AG09309 (cell line): ENCODE results near the gene SERPINA12.

Experiments used
- DNase-seq: peaks from one replicate; pipeline ENCODE4 v3.0.0-alpha.2; 2010; ENCODE audit warnings: low read depth
- H3K4me3 ChIP-seq: 2 replicates; pipeline ENCODE4 v1.5.1; 2011; ENCODE audit warnings: mild to moderate bottlenecking, low read depth, low read length, moderate library complexity; ENCODE audit not compliant: control insufficient read depth
- TF ChIP-seq, protein P1 (sequence below): IDR thresholded peaks from 2 replicates; pipeline ENCODE4 v1.5.1; 2011; ENCODE audit warnings: mild to moderate bottlenecking, low read depth, low read length, inconsistent platforms; ENCODE audit not compliant: insufficient read depth, control insufficient read depth; ENCODE audit errors: missing control alignments

The SERPINA12 gene

DNA sequence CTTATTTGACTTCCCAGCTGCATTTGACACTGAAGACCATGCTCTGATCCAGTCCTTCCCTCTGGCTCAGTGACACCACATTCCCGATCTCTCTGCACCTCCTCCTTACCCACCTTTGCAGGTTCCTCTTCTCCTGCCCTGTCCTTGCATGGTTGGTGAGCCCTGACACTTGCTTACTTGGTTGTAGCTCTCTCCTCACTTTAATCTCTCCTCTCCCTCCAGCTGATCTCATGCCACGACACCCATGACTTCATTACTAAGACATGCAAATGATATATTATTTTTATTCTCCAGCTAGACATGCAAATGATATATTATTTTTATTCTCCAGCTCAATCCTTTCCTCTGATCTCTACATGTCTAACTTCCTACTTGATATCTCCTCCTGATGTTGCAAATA, 33.2 kb downstream of the SERPINA12 start, which contains the start of gene SERPINA9:
SERPINA9 (minus strand) TSS at position 175 of the 400 bp plus-strand sequence. CDS start 6,357 bp downstream, outside the sequence.
- DNase-seq: no peak
- TF ChIP-seq, protein P1, sequence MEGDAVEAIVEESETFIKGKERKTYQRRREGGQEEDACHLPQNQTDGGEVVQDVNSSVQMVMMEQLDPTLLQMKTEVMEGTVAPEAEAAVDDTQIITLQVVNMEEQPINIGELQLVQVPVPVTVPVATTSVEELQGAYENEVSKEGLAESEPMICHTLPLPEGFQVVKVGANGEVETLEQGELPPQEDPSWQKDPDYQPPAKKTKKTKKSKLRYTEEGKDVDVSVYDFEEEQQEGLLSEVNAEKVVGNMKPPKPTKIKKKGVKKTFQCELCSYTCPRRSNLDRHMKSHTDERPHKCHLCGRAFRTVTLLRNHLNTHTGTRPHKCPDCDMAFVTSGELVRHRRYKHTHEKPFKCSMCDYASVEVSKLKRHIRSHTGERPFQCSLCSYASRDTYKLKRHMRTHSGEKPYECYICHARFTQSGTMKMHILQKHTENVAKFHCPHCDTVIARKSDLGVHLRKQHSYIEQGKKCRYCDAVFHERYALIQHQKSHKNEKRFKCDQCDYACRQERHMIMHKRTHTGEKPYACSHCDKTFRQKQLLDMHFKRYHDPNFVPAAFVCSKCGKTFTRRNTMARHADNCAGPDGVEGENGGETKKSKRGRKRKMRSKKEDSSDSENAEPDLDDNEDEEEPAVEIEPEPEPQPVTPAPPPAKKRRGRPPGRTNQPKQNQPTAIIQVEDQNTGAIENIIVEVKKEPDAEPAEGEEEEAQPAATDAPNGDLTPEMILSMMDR: no peak
- no peak within 1 kb of the TSS for H3K4me3 ChIP-seq

DNA sequence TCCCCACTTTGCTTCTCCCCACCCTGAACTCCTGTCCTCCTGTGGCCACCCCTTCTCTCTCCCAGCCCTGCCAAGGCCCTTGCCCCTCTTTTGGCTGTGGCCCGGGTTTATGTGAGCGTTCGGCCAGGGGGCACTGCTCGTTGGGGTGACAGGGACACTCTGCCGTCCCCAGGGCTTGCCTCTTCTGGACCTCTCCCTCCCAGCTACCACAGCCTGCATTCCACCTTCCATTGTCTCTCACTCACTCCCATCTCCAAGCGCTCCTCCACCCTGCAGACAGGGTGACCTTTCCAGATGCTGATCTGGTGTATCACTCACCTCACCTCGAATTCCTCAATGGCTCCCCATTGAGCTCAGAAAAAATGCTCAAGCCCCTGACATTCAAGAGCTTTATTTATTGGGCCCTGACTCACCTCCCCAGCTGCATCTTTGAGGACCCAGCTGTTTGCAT, 34.7 kb downstream of the SERPINA12 start:
- TF ChIP-seq, protein P1: no peak
- no peak overlapping the region for H3K4me3 ChIP-seq

DNA sequence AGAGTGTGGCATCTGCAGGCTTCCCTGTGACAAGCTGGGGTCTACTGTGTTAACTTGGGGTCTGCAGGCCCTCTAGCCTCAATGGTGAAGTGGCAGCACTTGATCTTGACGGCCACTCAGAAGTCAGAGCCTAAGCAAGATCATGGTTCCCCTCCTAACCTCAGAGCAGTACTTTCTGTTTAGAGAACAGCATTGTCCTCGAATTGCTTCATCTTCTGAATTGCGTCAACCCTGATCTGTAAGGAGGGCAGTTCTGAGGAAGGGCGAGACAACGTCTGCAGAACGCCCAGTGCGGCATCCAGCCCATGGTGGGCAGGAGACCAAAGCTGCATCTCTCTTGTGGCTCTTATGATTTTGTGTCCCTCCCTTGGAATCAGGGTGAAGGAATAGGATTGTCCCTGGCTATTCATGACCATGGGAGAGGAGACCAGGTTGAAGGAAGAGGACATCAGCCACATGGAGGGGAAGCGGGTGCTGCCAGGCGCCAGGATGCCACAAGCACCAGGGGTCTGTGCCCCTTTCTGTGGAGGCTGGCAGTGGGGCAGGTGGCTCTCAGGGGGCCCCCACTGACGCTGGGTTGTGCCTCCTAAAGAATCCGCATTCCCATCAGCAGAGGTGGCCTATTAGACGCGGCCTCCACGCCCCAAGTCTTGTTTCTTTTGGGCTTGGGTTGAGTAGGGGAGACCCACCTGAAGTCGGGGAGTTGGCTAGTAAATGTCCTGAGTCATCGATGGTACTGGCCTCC, 35.4 kb downstream of the SERPINA12 start:
- no peak for DNase-seq
- no peak overlapping the region for H3K4me3 ChIP-seq
- TF ChIP-seq, protein P1: no peak

More for the DNA sequence above, 34.7 kb downstream of the SERPINA12 start:
- no peak for DNase-seq

DNA sequence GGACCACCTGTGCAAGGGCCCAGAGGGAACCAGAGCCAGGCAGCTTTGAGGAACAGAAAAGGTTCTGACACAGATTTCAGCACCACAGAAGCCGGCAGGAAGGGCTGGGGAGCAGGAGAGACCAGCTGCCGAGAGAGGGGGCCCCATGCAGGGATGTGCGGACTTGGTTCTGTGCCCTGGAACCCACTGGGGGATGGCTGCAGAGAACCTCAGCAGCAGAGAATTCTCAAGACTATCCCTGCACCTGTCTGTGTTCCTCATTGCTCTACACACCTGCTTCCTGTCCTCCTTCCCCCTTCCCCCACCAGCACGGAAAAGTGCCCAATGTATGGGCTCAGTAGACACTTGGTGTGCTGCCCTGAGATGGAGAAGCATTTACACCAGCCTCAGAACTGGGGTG, 36.4 kb downstream of the SERPINA12 start:
- DNase-seq: no peak
- no peak overlapping the region for H3K4me3 ChIP-seq
- TF ChIP-seq, protein P1: no peak

DNA sequence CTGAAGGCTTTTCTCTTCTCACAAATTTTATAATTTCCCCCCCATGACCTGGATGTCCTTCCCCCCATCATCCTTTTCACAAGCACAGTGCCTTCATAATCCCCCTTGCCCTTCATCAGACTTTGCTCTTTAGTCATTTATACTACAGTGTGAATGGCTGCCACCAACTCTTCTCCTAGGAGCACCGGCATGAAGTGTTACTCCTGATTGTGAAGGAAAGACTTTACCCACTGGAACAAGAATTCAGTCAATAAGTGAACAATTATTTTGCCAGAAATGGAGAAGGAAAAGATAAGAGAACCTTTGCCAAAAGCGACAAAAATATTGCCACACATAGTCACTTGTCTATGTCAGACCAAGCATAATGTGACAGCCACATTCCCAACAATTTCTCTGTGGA, 38.2 kb downstream of the SERPINA12 start:
- no peak overlapping the region for H3K4me3 ChIP-seq
- TF ChIP-seq, protein P1: no peak
- DNase-seq: no peak

DNA sequence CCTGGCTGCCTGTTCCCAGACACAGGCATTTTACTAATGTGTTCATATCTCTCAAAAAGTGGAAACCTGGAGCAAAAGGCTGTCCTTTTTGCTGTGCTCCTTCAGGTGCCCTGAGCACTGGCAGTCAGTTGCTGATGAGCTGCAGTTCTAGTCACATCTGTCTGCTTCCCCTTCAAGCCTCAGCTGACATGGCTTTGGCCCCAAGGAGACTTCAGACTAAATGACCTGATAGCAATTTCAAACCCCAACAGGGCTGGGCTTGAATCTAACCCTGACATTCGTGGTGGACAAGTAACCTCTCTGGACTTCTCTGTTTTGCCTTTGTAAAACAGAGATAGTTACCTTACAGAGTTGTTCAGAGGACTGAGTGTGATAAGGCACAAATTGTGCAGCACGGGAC, 39.0 kb downstream of the SERPINA12 start:
- DNase-seq: no peak
- H3K4me3 ChIP-seq: no peak overlapping the region
- TF ChIP-seq, protein P1: no peak
